ENCODE results near the gene ADNP. TPM values are rescaled to one million over a fixed set of nuclear protein-coding genes. Genes with fewer than 3 reads are reported as not detected.

ADNP gene
- total and polyA plus RNA-seq, 2 experiments from 2014 or later, result 13.1 to 43.7 TPM

GRCh38 chr20:50892394-50892793 lies 38.8 kb downstream of the ADNP start:
- DNase-seq (ENCODE audit: low spot score), result no peak
- TF ChIP-seq EZH2 (IDR thresholded peaks at IDR 0.05; ENCODE audit: borderline replicate concordance) (no peak), CTCF (IDR thresholded peaks at IDR 0.05; ENCODE audit: poor library complexity) (no peak)
- 95% methylated on average over 8 of the region's 8 CpGs for WGBS (ENCODE audit: low lambda C conversion rate, missing lambda C conversion rate)
- Histone ChIP-seq H4K20me1 (ENCODE audit: insufficient read depth, poor library complexity, severe bottlenecking) (peaks cover 8% of the 10 kb centered on the region), H3K27me3 (no peaks in the 10 kb centered on the region), H3K27ac (no peak overlapping the region), H3K36me3 (replicated peaks; ENCODE audit: insufficient read depth, low read depth) (no peaks in the 10 kb centered on the region), H3K4me3 (no peak overlapping the region), H3K4me1 (ENCODE audit: insufficient read depth) (peaks cover 6% of the 10 kb centered on the region), H3K9me2 (replicated peaks; ENCODE audit: insufficient read depth) (no peaks in the 10 kb centered on the region), H3K9me3 (ENCODE audit: low read depth) (no peaks in the 10 kb centered on the region), H2AFZ (no peak overlapping the region), H3K4me2 (no peak overlapping the region), H3K79me2 (peaks cover 77% of the 10 kb centered on the region)

DNA sequence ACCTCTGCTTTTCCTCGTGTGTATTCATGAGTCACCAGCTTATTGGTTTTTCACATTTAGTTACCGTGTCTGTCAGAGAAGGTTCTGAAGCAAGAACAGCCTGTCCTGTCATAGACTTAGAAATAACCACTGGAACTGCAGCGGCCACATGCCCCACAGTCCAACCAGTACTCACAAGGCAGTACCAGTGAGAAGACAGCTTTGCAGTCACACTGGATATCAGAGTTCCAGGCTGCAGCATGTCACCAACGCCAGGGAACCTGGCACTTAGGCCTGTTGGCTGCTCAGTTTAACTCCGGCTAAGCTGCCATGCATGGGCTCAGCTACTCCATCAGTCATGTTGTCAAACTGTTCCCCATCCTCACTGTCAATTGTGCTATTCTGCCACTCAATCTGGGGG lies 40.1 kb downstream of the ADNP start:
- Histone ChIP-seq H3K4me1 (ENCODE audit: insufficient read depth) (peaks cover 6% of the 10 kb centered on the region), H3K9me2 (replicated peaks; ENCODE audit: insufficient read depth) (no peaks in the 10 kb centered on the region), H3K4me3 (no peak overlapping the region), H3K27ac (peak overlapping the region; percentile 52), H3K36me3 (replicated peaks; ENCODE audit: insufficient read depth, low read depth) (no peaks in the 10 kb centered on the region), H3K79me2 (peaks cover 64% of the 10 kb centered on the region), H3K9me3 (ENCODE audit: low read depth) (no peaks in the 10 kb centered on the region), H3K4me2 (no peak overlapping the region), H3K27me3 (no peaks in the 10 kb centered on the region), H2AFZ (no peak overlapping the region), H4K20me1 (ENCODE audit: insufficient read depth, poor library complexity, severe bottlenecking) (peaks cover 13% of the 10 kb centered on the region)
- DNase-seq (ENCODE audit: low spot score), result no peak
- TF ChIP-seq CTCF (IDR thresholded peaks at IDR 0.05; ENCODE audit: poor library complexity), result no peak
- 80% methylated on average over 5 of the region's 5 CpGs for WGBS (ENCODE audit: low lambda C conversion rate, missing lambda C conversion rate)

GRCh38 chr20:50887576-50887975 lies 43.7 kb downstream of the ADNP start:
- no peak for DNase-seq (ENCODE audit: low spot score)

GRCh38 chr20:50886184-50886790 lies 45.0 kb downstream of the ADNP start:
- Histone ChIP-seq H3K4me1 (ENCODE audit: insufficient read depth) (no peaks in the 10 kb centered on the region), H2AFZ (no peak overlapping the region), H3K4me2 (no peak overlapping the region), H3K9me2 (replicated peaks; ENCODE audit: insufficient read depth) (no peaks in the 10 kb centered on the region), H3K36me3 (replicated peaks; ENCODE audit: insufficient read depth, low read depth) (no peaks in the 10 kb centered on the region), H3K79me2 (peaks cover 18% of the 10 kb centered on the region), H3K4me3 (no peak overlapping the region), H3K27ac (no peak overlapping the region), H3K27me3 (no peaks in the 10 kb centered on the region), H3K9me3 (ENCODE audit: low read depth) (no peaks in the 10 kb centered on the region), H4K20me1 (ENCODE audit: insufficient read depth, poor library complexity, severe bottlenecking) (peaks cover 13% of the 10 kb centered on the region)
- WGBS (ENCODE audit: low lambda C conversion rate, missing lambda C conversion rate), result 91% methylated on average over 12 of the region's 12 CpGs
- TF ChIP-seq EZH2 (IDR thresholded peaks at IDR 0.05; ENCODE audit: borderline replicate concordance) (no peak), EZH2phosphoT487 (IDR thresholded peaks at IDR 0.05; ENCODE audit: low read depth, severe bottlenecking, unreplicated experiment) (no peak), CTCF (IDR thresholded peaks at IDR 0.05; ENCODE audit: poor library complexity) (no peak)
- no peak for DNase-seq (ENCODE audit: low spot score)

More at GRCh38 chr20:50887576-50887975, 43.7 kb downstream of the ADNP start:
- no peak for TF ChIP-seq EZH2 (IDR thresholded peaks at IDR 0.05; ENCODE audit: borderline replicate concordance)
- H3K27ac ChIP-seq, result no peak overlapping the region
- H3K79me2 ChIP-seq, result peaks cover 31% of the 10 kb centered on the region
- no peaks in the 10 kb centered on the region for H3K9me2 ChIP-seq (replicated peaks; ENCODE audit: insufficient read depth)
- H3K4me1 ChIP-seq (ENCODE audit: insufficient read depth), result no peaks in the 10 kb centered on the region
- no peak overlapping the region for H3K4me2 ChIP-seq
- H2AFZ ChIP-seq, result no peak overlapping the region
- WGBS (ENCODE audit: low lambda C conversion rate, missing lambda C conversion rate), result 96% methylated on average over 3 of the region's 3 CpGs
- H4K20me1 ChIP-seq (ENCODE audit: insufficient read depth, poor library complexity, severe bottlenecking), result peaks cover 13% of the 10 kb centered on the region
- no peaks in the 10 kb centered on the region for H3K36me3 ChIP-seq (replicated peaks; ENCODE audit: insufficient read depth, low read depth)
- H3K27me3 ChIP-seq, result no peaks in the 10 kb centered on the region
- no peak overlapping the region for H3K4me3 ChIP-seq
- no peaks in the 10 kb centered on the region for H3K9me3 ChIP-seq (ENCODE audit: low read depth)
